Urinary bladder (tissue), 4 donors: Measurements from ENCODE around the gene CACNA1H. TPM values are rescaled to one million over a fixed set of nuclear protein-coding genes. Genes with fewer than 3 reads are reported as not detected.
A peak's percentile ranks its signal among the peaks of the same experiment; 100 is the strongest.

Source experiments
- DNase-seq: peaks from one replicate; pipeline ENCODE4 v3.0.0-alpha.2; 2015; ENCODE audit errors: extremely low spot score
- H3K27ac ChIP-seq: one replicate; pipeline ENCODE4 v1.5.1; 2013; ENCODE audit warnings: low read depth, mild to moderate bottlenecking, moderate library complexity
- H3K36me3 ChIP-seq: one replicate; pipeline ENCODE4 v1.6.1; 2013; ENCODE audit warnings: mild to moderate bottlenecking, moderate library complexity; ENCODE audit not compliant: insufficient read depth
- H3K4me1 ChIP-seq: one replicate; pipeline ENCODE4 v1.6.1; 2013; ENCODE audit warnings: mild to moderate bottlenecking, moderate library complexity; ENCODE audit not compliant: insufficient read depth
- H3K4me3 ChIP-seq: one replicate; pipeline ENCODE4 v1.5.1; 2013; ENCODE audit warnings: low read depth, low read length
- WGBS: extraction: QIAGEN DNeasy Blood & Tissue Kit; methylation state at CpG from one replicate; pipeline ENCODE4 v1.1.7; 2013; 5-methylcytosine and 5-hydroxymethylcytosine counted together
- polyA plus RNA-seq: library from polyadenylated mRNA; stranded (reverse); fragments of 200-250 nt; gene quantifications from one replicate; pipeline ENCODE4 v1.2.3, GENCODE V29; 2013
- total RNA-seq: library from RNA; depleted of rRNA; stranded (reverse); fragments of >200 nt; gene quantifications from one replicate; pipeline ENCODE4 v1.2.3, GENCODE V29; 2014
- donor health status: healthy with polysubstance abuse.
- donor health status: healthy.

The CACNA1H gene
- total RNA-seq (10.6 TPM), polyA plus RNA-seq (151 TPM)

DNA sequence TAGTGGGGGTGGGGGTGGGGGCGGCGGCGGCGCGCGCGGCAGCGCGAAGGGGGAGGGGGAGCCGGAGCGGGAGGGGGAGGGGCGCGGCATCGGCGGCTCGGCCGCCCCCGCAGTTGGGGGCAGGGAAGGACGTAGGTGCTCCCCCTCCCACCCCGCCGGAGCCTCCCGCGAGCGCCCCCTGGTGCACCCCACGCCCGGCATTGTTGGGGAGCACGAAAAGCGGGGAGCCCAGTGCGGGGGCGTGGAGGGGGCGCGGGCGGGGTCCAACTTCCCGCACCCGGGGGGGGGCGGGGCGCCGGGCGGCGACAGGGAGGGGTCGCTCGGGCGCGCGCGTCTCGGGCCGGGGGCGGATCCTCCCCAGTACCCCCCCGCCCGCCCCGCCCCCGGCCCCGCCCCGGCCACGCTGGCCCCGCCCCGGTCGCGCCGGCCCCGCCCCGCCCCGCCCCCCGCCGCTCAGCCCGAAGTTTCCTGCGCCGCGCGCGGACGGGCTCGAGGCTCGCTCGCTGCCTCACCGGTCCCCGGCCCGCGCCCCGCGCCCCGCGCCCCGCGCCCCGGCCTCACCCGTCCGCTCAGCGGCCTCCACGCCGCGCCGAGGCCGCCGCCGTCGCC lies at the start of gene CACNA1H:
Gene CACNA1H (plus strand): TSS at position 456 of the 609 bp plus-strand sequence. CDS start 632 bp downstream, outside the sequence.
- WGBS: 2% methylated on average over 65 of the region's 98 CpGs
- H3K36me3 ChIP-seq: no peaks in the 10 kb centered on the region
- no peaks in the 10 kb centered on the region for H3K4me1 ChIP-seq
- peak within 1 kb of the TSS; percentile 63 for H3K27ac ChIP-seq
- H3K4me3 ChIP-seq: peak within 1 kb of the TSS; percentile 70
- no peak for DNase-seq

GRCh38 chr16:1103636-1103980 lies 49.3 kb upstream of the CACNA1H start:
- no peak overlapping the region for H3K4me3 ChIP-seq
- H3K27ac ChIP-seq: no peak overlapping the region
- DNase-seq: no peak
- WGBS: 42% methylated on average over 11 of the region's 11 CpGs
- no peaks in the 10 kb centered on the region for H3K36me3 ChIP-seq
- no peaks in the 10 kb centered on the region for H3K4me1 ChIP-seq

DNA sequence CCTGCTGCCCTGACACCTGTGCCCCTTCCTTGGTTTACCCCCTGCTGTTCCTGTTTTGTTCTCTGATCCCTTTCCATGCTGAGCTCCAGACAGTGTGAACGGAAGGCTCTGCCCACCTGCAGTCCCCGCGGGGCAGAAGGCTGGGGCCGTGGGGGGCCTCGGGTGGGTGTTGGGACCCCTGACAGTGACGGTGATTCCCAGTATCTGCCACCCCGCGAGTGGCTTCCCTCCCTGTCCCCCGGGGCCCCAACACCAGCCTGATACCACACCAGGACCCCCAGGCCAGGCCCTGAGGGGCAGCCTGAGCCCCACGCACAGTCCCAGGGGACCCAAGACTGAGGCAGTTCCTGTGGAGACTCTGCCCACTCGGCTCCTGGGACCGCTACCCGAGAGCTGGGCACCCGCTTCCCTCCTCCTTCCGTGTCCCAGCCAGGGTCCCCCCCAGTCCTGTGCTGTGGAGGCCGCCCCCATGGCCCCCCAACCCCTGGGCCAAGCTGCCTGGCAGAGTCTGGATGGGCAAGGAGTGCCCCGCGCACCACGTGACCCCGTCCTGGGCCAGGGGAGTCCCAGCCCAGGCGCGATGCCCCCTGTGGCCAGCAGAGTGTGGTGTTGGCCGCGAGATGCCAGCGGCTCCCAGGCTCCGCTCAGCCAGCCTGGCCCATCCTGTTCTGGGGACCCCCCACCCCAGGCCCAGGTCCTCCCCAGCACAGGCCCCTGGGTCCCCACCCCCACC lies 46.9 kb upstream of the CACNA1H start:
- H3K27ac ChIP-seq: no peak overlapping the region
- WGBS: 29% methylated on average over 26 of the region's 26 CpGs
- no peaks in the 10 kb centered on the region for H3K4me1 ChIP-seq
- H3K36me3 ChIP-seq: no peaks in the 10 kb centered on the region
- DNase-seq: no peak
- H3K4me3 ChIP-seq: no peak overlapping the region

GRCh38 chr16:1106659-1107058 lies 46.2 kb upstream of the CACNA1H start:
- no peak for DNase-seq
- no peak overlapping the region for H3K4me3 ChIP-seq
- 78% methylated on average over 16 of the region's 16 CpGs for WGBS
- no peaks in the 10 kb centered on the region for H3K4me1 ChIP-seq
- H3K36me3 ChIP-seq: no peaks in the 10 kb centered on the region
- no peak overlapping the region for H3K27ac ChIP-seq

- no peak for DNase-seq
- 77% methylated on average over 22 of the region's 22 CpGs for WGBS
These were observed 45.8 kb upstream of the CACNA1H start for GRCh38 chr16:1107141-1107540.

DNA sequence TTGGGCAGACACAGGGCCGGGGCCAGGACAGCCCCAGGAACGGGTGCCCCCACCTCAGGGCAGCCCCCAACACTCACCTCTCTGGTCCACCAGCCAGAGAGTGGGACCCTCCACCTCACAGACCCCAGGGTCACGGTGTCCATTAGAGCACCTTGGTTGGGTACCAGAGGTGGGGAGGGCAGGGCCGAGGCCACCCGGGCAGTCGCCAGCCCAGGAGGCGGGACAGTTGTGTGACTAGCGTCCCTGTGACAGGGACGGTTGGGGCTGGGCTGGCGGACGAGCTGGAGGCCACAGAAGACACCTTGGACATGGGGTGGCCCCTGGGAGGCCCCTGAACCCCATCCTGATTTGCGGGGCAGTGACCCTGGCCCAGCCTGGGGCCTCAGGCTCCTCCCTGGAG lies 45.2 kb upstream of the CACNA1H start:
- no peaks in the 10 kb centered on the region for H3K4me1 ChIP-seq
- no peak for DNase-seq
- H3K27ac ChIP-seq: no peak overlapping the region
- H3K36me3 ChIP-seq: no peaks in the 10 kb centered on the region
- 82% methylated on average over 12 of the region's 12 CpGs for WGBS
- H3K4me3 ChIP-seq: no peak overlapping the region

More at GRCh38 chr16:1107141-1107540, 45.8 kb upstream of the CACNA1H start:
- no peak overlapping the region for H3K4me3 ChIP-seq
- no peak overlapping the region for H3K27ac ChIP-seq
- no peaks in the 10 kb centered on the region for H3K36me3 ChIP-seq
- H3K4me1 ChIP-seq: no peaks in the 10 kb centered on the region

DNA sequence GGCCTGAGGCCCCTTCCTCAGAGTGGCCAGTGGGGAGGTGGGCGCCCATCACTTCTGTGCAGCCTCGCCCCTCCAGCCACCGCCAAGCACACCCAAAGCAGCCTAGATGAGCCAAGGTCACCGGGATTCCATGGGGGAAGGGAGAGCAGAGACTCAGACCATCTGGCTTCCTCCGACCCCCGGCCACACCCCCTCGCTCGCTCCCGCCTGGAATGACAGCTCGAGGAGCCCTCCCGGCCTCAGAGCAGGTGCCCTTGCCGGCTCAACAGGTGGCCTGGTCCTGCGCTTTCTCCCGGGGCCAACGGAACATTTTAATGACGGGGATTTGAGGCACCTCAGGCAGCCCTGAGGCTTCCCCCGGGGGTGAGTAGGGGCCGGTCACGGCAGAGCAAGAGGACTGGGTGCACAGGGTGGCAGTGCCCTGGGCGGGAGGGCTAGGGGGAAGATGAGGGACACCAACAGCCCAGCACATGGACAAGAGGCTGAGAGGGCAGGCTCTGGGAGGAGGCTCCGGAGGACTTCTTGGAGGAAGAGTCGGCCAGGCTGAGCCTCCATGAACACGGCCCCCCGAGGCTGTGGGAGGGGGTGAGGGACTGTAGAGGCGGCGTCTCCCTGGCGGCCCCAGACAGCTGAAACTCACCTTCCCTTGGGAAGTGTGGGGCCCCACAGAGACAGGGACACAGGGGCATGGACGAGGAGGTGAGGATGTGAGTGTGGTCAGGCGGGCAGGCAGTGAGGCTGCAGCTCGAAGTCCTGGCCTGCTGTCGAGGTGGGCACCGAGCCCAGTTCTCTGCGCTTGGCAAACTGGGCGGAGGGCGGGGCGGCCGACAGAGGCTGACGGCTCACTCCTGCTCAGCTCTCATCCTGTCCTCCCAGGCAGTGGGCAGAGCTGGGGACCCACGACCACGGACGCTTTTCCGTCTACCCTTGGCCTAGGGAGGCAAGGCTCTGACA lies 44.3 kb upstream of the CACNA1H start:
- no peak overlapping the region for H3K27ac ChIP-seq
- no peaks in the 10 kb centered on the region for H3K4me1 ChIP-seq
- no peak overlapping the region for H3K4me3 ChIP-seq
- no peak for DNase-seq
- H3K36me3 ChIP-seq: no peaks in the 10 kb centered on the region
- WGBS: 34% methylated on average over 42 of the region's 42 CpGs

DNA sequence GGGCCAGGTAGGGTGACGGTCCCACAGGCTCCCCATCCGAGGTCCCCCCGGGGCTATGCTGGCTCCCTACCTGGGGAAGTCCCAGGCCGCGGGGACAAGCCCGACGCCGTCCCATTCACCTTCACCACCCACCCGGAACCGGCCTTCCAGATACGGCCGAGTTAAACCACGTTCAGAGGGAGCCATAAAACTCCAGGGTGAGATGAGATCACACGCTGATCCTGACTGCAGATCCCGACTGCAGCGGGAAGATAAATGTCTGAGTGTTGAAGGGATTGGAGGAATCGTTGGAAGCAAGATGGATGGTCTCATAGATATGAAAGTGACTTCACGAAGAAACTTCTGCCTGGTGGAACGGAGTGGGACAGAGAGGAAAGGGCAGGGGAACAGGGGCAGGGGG lies 43.3 kb upstream of the CACNA1H start:
- DNase-seq: no peak
- 37% methylated on average over 19 of the region's 19 CpGs for WGBS
- Histone ChIP-seq H3K4me1 (no peaks in the 10 kb centered on the region), H3K27ac (no peak overlapping the region), H3K36me3 (no peaks in the 10 kb centered on the region), H3K4me3 (no peak overlapping the region)

DNA sequence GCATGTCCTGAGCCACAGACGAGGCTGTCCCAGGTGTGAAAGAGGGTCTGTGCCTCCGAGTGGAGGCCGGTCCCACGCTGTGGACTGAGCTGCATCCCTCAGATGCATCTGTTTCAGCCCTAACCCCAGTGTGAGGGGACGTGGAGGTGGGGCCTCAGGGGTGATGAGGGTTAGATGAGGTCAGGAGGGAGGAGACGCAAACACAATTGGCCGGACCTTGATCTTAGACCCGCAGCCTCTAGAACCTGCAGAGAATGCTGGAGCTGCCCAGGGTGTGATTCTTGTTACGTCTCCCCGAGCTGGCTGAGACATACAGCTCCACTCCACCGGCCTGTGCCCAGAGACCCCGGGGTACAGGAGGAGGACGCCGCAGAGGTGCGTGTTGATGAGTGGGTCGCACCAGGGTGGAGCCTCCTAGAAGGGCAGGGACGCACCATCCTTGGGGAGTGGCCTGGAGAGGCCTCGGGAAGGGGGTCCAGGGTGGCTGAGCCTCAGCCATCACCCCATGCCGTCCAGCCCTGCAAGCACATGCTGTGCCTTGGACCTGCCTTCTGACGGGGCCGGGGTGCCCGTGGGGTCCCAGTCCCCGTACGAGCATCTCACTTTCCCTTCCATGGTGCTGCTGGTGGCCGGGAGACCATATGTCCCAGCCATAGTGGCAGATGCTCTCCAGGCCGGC lies 40.3 kb upstream of the CACNA1H start:
- Histone ChIP-seq H3K4me1 (no peaks in the 10 kb centered on the region), H3K27ac (no peak overlapping the region), H3K36me3 (no peaks in the 10 kb centered on the region), H3K4me3 (no peak overlapping the region)
- 71% methylated on average over 26 of the region's 26 CpGs for WGBS
- DNase-seq: no peak

DNA sequence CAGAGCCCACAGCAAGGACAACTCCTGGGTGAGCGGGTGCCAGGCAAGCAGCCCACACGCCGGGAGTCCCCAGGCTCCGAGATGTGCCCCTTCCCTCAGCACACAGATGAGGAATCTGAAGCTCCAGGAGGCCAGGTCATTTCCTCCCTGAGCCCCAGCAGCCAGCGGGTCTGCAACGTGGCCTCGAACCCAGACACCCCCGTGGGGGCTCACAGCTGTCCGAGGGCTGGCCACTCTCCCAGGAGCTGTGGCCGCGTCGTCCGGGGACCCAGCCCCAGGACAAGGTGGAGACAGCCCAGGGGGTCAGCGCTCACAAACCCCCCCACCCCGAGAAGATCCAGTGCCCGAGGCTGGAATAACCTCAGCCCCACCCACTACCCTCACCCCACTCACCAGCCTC lies 39.4 kb upstream of the CACNA1H start:
- no peaks in the 10 kb centered on the region for H3K4me1 ChIP-seq
- no peak overlapping the region for H3K27ac ChIP-seq
- 68% methylated on average over 16 of the region's 16 CpGs for WGBS
- no peak for DNase-seq
- no peaks in the 10 kb centered on the region for H3K36me3 ChIP-seq
- H3K4me3 ChIP-seq: no peak overlapping the region

DNA sequence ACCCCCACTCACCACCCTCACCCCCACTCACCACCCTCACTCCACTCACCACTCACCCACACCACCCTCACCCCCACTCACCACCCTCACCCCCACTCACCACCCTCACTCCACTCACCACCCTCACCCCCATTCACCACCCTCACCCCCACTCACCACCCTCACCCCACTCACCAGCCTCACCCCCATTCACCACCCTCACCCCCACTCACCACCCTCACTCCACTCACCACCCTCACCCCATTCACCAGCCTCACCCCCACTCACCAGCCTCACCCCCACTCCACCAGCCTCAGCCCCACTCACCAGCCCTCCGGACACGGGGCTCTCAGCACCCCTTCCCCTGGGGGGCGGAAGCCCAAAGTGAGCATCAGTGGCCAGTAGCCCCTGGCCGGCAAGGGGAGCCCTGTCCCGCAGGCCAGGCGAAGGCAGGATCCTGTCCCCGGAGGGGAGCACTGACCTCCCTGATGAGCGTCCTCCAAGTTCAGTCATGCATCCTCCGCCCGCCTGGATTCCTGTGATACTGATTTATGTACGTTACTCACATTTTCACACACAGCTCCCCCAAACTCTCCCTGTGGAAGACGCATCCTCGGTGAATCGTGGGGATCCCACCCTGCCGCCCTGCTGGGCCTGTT lies 38.9 kb upstream of the CACNA1H start:
- no peaks in the 10 kb centered on the region for H3K36me3 ChIP-seq
- no peaks in the 10 kb centered on the region for H3K4me1 ChIP-seq
- no peak overlapping the region for H3K4me3 ChIP-seq
- DNase-seq: no peak
- WGBS: 82% methylated on average over 15 of the region's 15 CpGs
- H3K27ac ChIP-seq: no peak overlapping the region

- Histone ChIP-seq H3K27ac (no peak overlapping the region), H3K4me3 (no peak overlapping the region), H3K4me1 (no peaks in the 10 kb centered on the region), H3K36me3 (no peaks in the 10 kb centered on the region)
- 62% methylated on average over 16 of the region's 16 CpGs for WGBS
- no peak for DNase-seq
These were observed 36.2 kb upstream of the CACNA1H start for GRCh38 chr16:1116693-1117077.
